Astrocyte (in vitro differentiated cells and primary cell): Measurements from ENCODE around the gene EMC8. TPM values are rescaled to one million over a fixed set of nuclear protein-coding genes. Genes with fewer than 3 reads are reported as not detected.

Source experiments
- DNase-seq: peaks from one replicate; pipeline ENCODE4 v3.0.0-alpha.2; 2010; ENCODE audit warnings: low read depth
- FAIRE-seq: peaks from 2 replicates; lab custom pipeline; 2011; peaks lifted over from hg19 to GRCh38; lab: Jason Lieb, UNC
- H2AFZ ChIP-seq: 2 replicates; pipeline ENCODE4 v1.6.0; 2012; ENCODE audit warnings: low read depth, low read length, inconsistent platforms
- H3K27ac ChIP-seq: 2 replicates; pipeline ENCODE4 v1.5.1; 2011; ENCODE audit warnings: low read depth, low read length, inconsistent platforms
- H3K27me3 ChIP-seq: 2 replicates; pipeline ENCODE4 v1.6.0; 2011; ENCODE audit warnings: low read length, inconsistent platforms; ENCODE audit not compliant: insufficient read depth
- H3K36me3 ChIP-seq: 2 replicates; pipeline ENCODE4 v1.5.1; 2011; ENCODE audit warnings: low read length, inconsistent platforms; ENCODE audit not compliant: insufficient read depth
- H3K4me1 ChIP-seq: 2 replicates; pipeline ENCODE4 v1.5.1; 2011; ENCODE audit warnings: low read length, inconsistent platforms; ENCODE audit not compliant: insufficient read depth
- H3K4me2 ChIP-seq: 2 replicates; pipeline ENCODE4 v1.6.0; 2012; ENCODE audit warnings: low read length, inconsistent platforms
- H3K4me3 ChIP-seq: 2 replicates; pipeline ENCODE4 v1.5.1; 2011; ENCODE audit warnings: low read depth, mild to moderate bottlenecking, low read length, inconsistent platforms; ENCODE audit not compliant: insufficient read depth
- H3K79me2 ChIP-seq: 2 replicates; pipeline ENCODE4 v1.6.0; 2012; ENCODE audit warnings: mild to moderate bottlenecking, low read length, inconsistent platforms; ENCODE audit not compliant: insufficient read depth
- H3K9ac ChIP-seq: 2 replicates; pipeline ENCODE4 v1.6.0; 2012; ENCODE audit warnings: mild to moderate bottlenecking, low read length, inconsistent platforms
- H3K9me3 ChIP-seq: 2 replicates; pipeline ENCODE4 v1.5.1; 2012; ENCODE audit warnings: low read depth, mild to moderate bottlenecking, low read length, inconsistent platforms; ENCODE audit not compliant: insufficient read depth
- H4K20me1 ChIP-seq: 2 replicates; pipeline ENCODE4 v1.6.0; 2012; ENCODE audit warnings: low read length, inconsistent platforms; ENCODE audit not compliant: insufficient read depth
- H3K27ac Mint-ChIP-seq: one replicate; pipeline ENCODE4 v1.8.0; 2021; ENCODE audit warnings: mild to moderate bottlenecking, mixed read lengths; ENCODE audit not compliant: unreplicated experiment
- H3K27me3 Mint-ChIP-seq: one replicate; pipeline ENCODE4 v1.8.0; 2021; ENCODE audit warnings: low read depth, mixed read lengths; ENCODE audit not compliant: unreplicated experiment
- H3K36me3 Mint-ChIP-seq: one replicate; pipeline ENCODE4 v1.8.0; 2021; ENCODE audit warnings: low read depth, mixed read lengths; ENCODE audit not compliant: unreplicated experiment
- H3K4me1 Mint-ChIP-seq: one replicate; pipeline ENCODE4 v1.8.0; 2021; ENCODE audit warnings: low read depth, mixed read lengths; ENCODE audit not compliant: unreplicated experiment
- H3K4me3 Mint-ChIP-seq: one replicate; pipeline ENCODE4 v1.8.0; 2021; ENCODE audit warnings: mild to moderate bottlenecking, moderate library complexity, mixed read lengths; ENCODE audit not compliant: unreplicated experiment
- H3K9me3 Mint-ChIP-seq: one replicate; pipeline ENCODE4 v1.8.0; 2021; ENCODE audit warnings: mild to moderate bottlenecking, mixed read lengths; ENCODE audit not compliant: unreplicated experiment
- CTCF ChIP-seq: IDR thresholded peaks from 2 replicates; pipeline ENCODE4 v1.5.1; 2011; ENCODE audit warnings: low read depth, mild to moderate bottlenecking, inconsistent platforms, low read length, moderate library complexity; ENCODE audit not compliant: insufficient read depth
- EZH2 ChIP-seq: IDR thresholded peaks from 2 replicates; pipeline ENCODE4 v1.6.1; 2012; ENCODE audit warnings: mild to moderate bottlenecking, low read length, inconsistent platforms; ENCODE audit not compliant: insufficient read depth
- total RNA-seq: library from RNA; stranded (reverse); gene quantifications from 2 replicates; pipeline ENCODE4 v1.2.1, GENCODE V29; 2021

Gene EMC8
- total RNA-seq, 1 donor from 2014 or later: 42.7 TPM

GRCh38 chr16:85825326-85825725, 26.0 kb upstream of the EMC8 start:
- peaks cover 32% of the 10 kb centered on the region for H3K27me3 Mint-ChIP-seq
- Histone ChIP-seq H3K4me2 (no peak overlapping the region), H3K79me2 (no peaks in the 10 kb centered on the region), H3K36me3 (no peaks in the 10 kb centered on the region), H3K9ac (no peak overlapping the region), H3K4me3 (no peak overlapping the region), H3K4me1 (no peaks in the 10 kb centered on the region), H3K27me3 (peaks cover 6% of the 10 kb centered on the region), H2AFZ (no peak overlapping the region), H3K27ac (no peak overlapping the region), H3K9me3 (no peaks in the 10 kb centered on the region), H4K20me1 (no peaks in the 10 kb centered on the region)
- H3K27ac Mint-ChIP-seq: no peak overlapping the region
- FAIRE-seq: no peak
- H3K36me3 Mint-ChIP-seq: peaks cover 1% of the 10 kb centered on the region
- DNase-seq: no peak
- H3K9me3 Mint-ChIP-seq: no peaks in the 10 kb centered on the region
- no peaks in the 10 kb centered on the region for H3K4me1 Mint-ChIP-seq
- TF ChIP-seq CTCF (no peak), EZH2 (no peak)
- no peak overlapping the region for H3K4me3 Mint-ChIP-seq

- no peak for TF ChIP-seq EZH2
- no peak for TF ChIP-seq CTCF
- no peaks in the 10 kb centered on the region for H3K79me2 ChIP-seq
- no peaks in the 10 kb centered on the region for H3K9me3 ChIP-seq
- H3K36me3 ChIP-seq: no peaks in the 10 kb centered on the region
- no peak overlapping the region for H3K4me3 Mint-ChIP-seq
- no peak overlapping the region for H3K4me2 ChIP-seq
- no peak overlapping the region for H3K27ac ChIP-seq
- peaks cover 11% of the 10 kb centered on the region for H3K27me3 ChIP-seq
- no peaks in the 10 kb centered on the region for H3K4me1 ChIP-seq
- no peak overlapping the region for H2AFZ ChIP-seq
- no peaks in the 10 kb centered on the region for H3K9me3 Mint-ChIP-seq
- peaks cover 38% of the 10 kb centered on the region for H3K27me3 Mint-ChIP-seq
- no peak overlapping the region for H3K9ac ChIP-seq
- peaks cover 1% of the 10 kb centered on the region for H3K36me3 Mint-ChIP-seq
- no peaks in the 10 kb centered on the region for H3K4me1 Mint-ChIP-seq
- H3K4me3 ChIP-seq: no peak overlapping the region
- H4K20me1 ChIP-seq: no peaks in the 10 kb centered on the region
- H3K27ac Mint-ChIP-seq: no peak overlapping the region
- FAIRE-seq (no peak), DNase-seq (no peak)
Observed at GRCh38 chr16:85824161-85825135, 25.1 kb upstream of the EMC8 start.
